Neural cell (in vitro differentiated cells): ENCODE data around the gene OR4S1. TPM values are rescaled to one million over a fixed set of nuclear protein-coding genes. Genes with fewer than 3 reads are reported as not detected.
"Not testable (repeated sequence)": the region's sequence is repeated elsewhere in the genome, so short reads cannot be mapped to it uniquely, and the experiment has no call there.

ENCODE experiments used
- H2AFZ ChIP-seq: fragments of 200-600, 300-800 bp; sonication (generic), shearing (Covaris generic); 2 replicates; pipeline ENCODE4 v1.6.0; 2014; ENCODE audit warnings: low read depth, mild to moderate bottlenecking, antibody characterized with exemption, low read length, moderate library complexity
- H3F3A ChIP-seq: fragments of 200-600 bp; shearing (Covaris generic); 2 replicates; pipeline ENCODE4 v1.6.1; 2016; ENCODE audit warnings: mild to moderate bottlenecking, moderate library complexity, mixed read lengths, antibody characterized with exemption, low read length; ENCODE audit not compliant: insufficient read depth, poor library complexity, severe bottlenecking
- H3K27ac ChIP-seq: fragments of 200-600, 300-800 bp; sonication (generic), shearing (Covaris generic); 2 replicates; pipeline ENCODE4 v1.5.1; 2014; ENCODE audit warnings: mild to moderate bottlenecking, low read length, moderate library complexity
- H3K27me3 ChIP-seq: fragments of 300-800, 200-600 bp; sonication (generic), shearing (Covaris generic); 2 replicates; pipeline ENCODE4 v1.6.0; 2014; ENCODE audit warnings: mild to moderate bottlenecking, low read depth, low read length, moderate library complexity; ENCODE audit not compliant: insufficient read depth
- H3K36me3 ChIP-seq: fragments of 300-800, 200-600 bp; sonication (generic), shearing (Covaris generic); 2 replicates; pipeline ENCODE4 v1.5.1; 2014; ENCODE audit warnings: mild to moderate bottlenecking, antibody characterized with exemption, low read length, moderate library complexity; ENCODE audit not compliant: insufficient read depth
- H3K4me2 ChIP-seq: fragments of 300-800, 200-600 bp; sonication (generic), shearing (Covaris generic); 2 replicates; pipeline ENCODE4 v1.6.0; 2014; ENCODE audit warnings: mild to moderate bottlenecking, low read length
- H3K4me3 ChIP-seq: fragments of 300-800, 200-600 bp; sonication (generic), shearing (Covaris generic); 2 replicates; pipeline ENCODE4 v1.5.1; 2014; ENCODE audit warnings: mild to moderate bottlenecking, low read length, moderate library complexity
- H3K79me2 ChIP-seq: fragments of 200-600 bp; shearing (Covaris generic); replicated peaks from 2 replicates; pipeline ENCODE4 v1.6.0; 2014; ENCODE audit warnings: mild to moderate bottlenecking, low read length, moderate library complexity; ENCODE audit not compliant: insufficient read depth
- H3K9ac ChIP-seq: fragments of 300-800, 200-600 bp; sonication (generic), shearing (Covaris generic); 2 replicates; pipeline ENCODE4 v1.6.1; 2016; ENCODE audit warnings: mild to moderate bottlenecking, low read length, mixed read lengths
- H3K9me2 ChIP-seq: fragments of 200-600 bp; shearing (Covaris generic); 2 replicates; pipeline ENCODE4 v1.6.1; 2016; ENCODE audit warnings: mild to moderate bottlenecking, low read length, mixed read lengths; ENCODE audit not compliant: insufficient read depth
- H3K9me3 ChIP-seq: fragments of 200-600, 300-800 bp; sonication (generic), shearing (Covaris generic); 2 replicates; pipeline ENCODE4 v1.6.1; 2016; ENCODE audit warnings: mild to moderate bottlenecking, mixed run types, low read length, moderate library complexity, mixed read lengths
- H4K20me1 ChIP-seq: fragments of 200-600 bp; shearing (Covaris generic); 2 replicates; pipeline ENCODE4 v1.6.1; 2016; ENCODE audit warnings: mild to moderate bottlenecking, mixed run types; ENCODE audit not compliant: insufficient read depth
- MXI1 ChIP-seq: fragments of 450-650 bp; conservative IDR thresholded peaks from 2 replicates; pipeline ENCODE4 v1.6.1; 2014; ENCODE audit warnings: antibody characterized with exemption, mild to moderate bottlenecking; ENCODE audit not compliant: poor library complexity, severe bottlenecking
- POLR2AphosphoS5 ChIP-seq: IDR thresholded peaks from 2 replicates; pipeline ENCODE4 v1.6.1; 2012
- RAD21 ChIP-seq: fragments of 450-650 bp; conservative IDR thresholded peaks from 2 replicates; pipeline ENCODE4 v1.6.1; 2014; ENCODE audit warnings: antibody characterized with exemption, mild to moderate bottlenecking, moderate library complexity
- TAF1 ChIP-seq: IDR thresholded peaks from 2 replicates; pipeline ENCODE4 v1.6.1; 2012; ENCODE audit warnings: low read depth
- polyA plus RNA-seq: library from polyadenylated mRNA; depleted of rRNA; stranded (reverse); fragments of >200 nt; gene quantifications from 2 replicates; pipeline ENCODE4 v1.2.3, GENCODE V29; 2014
- TF ChIP-seq, protein P1 (sequence below): fragments of 450-650 bp; IDR thresholded peaks from 2 replicates; pipeline ENCODE4 v1.5.1; 2014; ENCODE audit warnings: antibody characterized with exemption, mild to moderate bottlenecking, moderate library complexity; ENCODE audit not compliant: poor library complexity, severe bottlenecking
- TF ChIP-seq, protein P2 (sequence below): IDR thresholded peaks from 2 replicates; pipeline ENCODE4 v1.6.1; 2012; ENCODE audit warnings: borderline replicate concordance

The OR4S1 gene
- polyA plus RNA-seq, 1 donor from 2014 or later, result not detected

DNA sequence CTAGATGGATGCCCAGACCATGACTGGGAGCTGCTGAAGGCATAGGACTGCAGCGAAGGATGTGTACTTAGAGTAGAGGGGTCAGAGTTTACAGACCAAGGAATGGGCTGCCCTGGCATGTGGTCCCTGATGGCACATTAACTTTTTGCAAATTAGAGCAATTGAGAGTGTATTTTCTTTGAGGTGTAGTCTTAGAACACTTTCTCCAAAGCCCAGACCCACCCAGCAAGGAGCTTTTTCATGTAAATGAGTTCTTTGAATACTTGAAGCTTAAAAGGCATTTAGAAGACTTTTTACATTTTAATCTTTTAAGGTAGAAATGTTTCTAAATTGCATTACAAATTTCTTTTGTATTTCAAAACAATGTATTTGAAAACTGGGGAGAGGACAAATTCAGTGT is 33.4 kb upstream of the OR4S1 start:
- no peaks in the 10 kb centered on the region for H3F3A ChIP-seq
- H3K27me3 ChIP-seq, result no peaks in the 10 kb centered on the region
- H2AFZ ChIP-seq, result no peak overlapping the region
- H3K27ac ChIP-seq, result no peak overlapping the region
- no peaks in the 10 kb centered on the region for H4K20me1 ChIP-seq
- H3K9ac ChIP-seq, result no peak overlapping the region
- no peak overlapping the region for H3K4me2 ChIP-seq
- H3K9me2 ChIP-seq, result no peaks in the 10 kb centered on the region
- no peaks in the 10 kb centered on the region for H3K79me2 ChIP-seq
- no peak overlapping the region for H3K4me3 ChIP-seq
- H3K36me3 ChIP-seq, result no peaks in the 10 kb centered on the region
- no peaks in the 10 kb centered on the region for H3K9me3 ChIP-seq
- TF ChIP-seq, protein P1, sequence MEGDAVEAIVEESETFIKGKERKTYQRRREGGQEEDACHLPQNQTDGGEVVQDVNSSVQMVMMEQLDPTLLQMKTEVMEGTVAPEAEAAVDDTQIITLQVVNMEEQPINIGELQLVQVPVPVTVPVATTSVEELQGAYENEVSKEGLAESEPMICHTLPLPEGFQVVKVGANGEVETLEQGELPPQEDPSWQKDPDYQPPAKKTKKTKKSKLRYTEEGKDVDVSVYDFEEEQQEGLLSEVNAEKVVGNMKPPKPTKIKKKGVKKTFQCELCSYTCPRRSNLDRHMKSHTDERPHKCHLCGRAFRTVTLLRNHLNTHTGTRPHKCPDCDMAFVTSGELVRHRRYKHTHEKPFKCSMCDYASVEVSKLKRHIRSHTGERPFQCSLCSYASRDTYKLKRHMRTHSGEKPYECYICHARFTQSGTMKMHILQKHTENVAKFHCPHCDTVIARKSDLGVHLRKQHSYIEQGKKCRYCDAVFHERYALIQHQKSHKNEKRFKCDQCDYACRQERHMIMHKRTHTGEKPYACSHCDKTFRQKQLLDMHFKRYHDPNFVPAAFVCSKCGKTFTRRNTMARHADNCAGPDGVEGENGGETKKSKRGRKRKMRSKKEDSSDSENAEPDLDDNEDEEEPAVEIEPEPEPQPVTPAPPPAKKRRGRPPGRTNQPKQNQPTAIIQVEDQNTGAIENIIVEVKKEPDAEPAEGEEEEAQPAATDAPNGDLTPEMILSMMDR, result no peak
- TF ChIP-seq MXI1 (no peak), RAD21 (no peak), TAF1 (no peak), POLR2AphosphoS5 (no peak)
- TF ChIP-seq, protein P2, sequence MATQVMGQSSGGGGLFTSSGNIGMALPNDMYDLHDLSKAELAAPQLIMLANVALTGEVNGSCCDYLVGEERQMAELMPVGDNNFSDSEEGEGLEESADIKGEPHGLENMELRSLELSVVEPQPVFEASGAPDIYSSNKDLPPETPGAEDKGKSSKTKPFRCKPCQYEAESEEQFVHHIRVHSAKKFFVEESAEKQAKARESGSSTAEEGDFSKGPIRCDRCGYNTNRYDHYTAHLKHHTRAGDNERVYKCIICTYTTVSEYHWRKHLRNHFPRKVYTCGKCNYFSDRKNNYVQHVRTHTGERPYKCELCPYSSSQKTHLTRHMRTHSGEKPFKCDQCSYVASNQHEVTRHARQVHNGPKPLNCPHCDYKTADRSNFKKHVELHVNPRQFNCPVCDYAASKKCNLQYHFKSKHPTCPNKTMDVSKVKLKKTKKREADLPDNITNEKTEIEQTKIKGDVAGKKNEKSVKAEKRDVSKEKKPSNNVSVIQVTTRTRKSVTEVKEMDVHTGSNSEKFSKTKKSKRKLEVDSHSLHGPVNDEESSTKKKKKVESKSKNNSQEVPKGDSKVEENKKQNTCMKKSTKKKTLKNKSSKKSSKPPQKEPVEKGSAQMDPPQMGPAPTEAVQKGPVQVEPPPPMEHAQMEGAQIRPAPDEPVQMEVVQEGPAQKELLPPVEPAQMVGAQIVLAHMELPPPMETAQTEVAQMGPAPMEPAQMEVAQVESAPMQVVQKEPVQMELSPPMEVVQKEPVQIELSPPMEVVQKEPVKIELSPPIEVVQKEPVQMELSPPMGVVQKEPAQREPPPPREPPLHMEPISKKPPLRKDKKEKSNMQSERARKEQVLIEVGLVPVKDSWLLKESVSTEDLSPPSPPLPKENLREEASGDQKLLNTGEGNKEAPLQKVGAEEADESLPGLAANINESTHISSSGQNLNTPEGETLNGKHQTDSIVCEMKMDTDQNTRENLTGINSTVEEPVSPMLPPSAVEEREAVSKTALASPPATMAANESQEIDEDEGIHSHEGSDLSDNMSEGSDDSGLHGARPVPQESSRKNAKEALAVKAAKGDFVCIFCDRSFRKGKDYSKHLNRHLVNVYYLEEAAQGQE, result no peak

DNA sequence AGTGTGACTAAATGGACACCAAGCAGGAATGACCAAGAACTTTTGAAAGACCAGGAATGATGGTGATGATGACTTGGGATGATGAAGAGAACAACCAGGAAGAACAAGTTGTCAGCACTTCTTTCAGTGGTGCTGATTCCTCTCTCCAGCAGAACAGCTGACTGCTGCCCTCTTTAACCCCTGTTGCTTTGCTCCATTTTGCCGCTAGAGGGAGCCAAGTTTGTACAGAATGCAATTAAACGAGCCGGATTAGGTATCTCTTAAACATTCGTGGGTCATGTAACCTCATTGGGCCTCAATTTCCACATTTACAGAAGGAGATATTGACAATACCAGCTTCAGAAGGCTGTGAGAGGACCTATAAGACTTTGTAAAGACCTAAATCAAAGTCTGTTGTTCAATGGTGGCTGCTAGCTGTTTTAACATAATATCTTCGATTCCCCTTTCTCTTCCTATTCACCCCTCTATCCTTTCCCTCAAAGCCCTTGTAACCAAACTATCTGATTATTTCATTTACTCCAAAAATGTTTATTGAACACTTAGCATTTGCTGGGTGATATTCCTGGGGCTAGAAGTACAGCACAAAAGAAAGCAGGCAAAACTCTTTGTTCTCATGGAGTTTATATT is 1.9 kb downstream of the OR4S1 start:
- H3K36me3 ChIP-seq, result no peaks in the 10 kb centered on the region
- TF ChIP-seq, protein P1, result peak; percentile 42
- TF ChIP-seq, protein P2, result no peak
- no peaks in the 10 kb centered on the region for H3K79me2 ChIP-seq
- H4K20me1 ChIP-seq, result no peaks in the 10 kb centered on the region
- H2AFZ ChIP-seq, result no peak overlapping the region
- no peaks in the 10 kb centered on the region for H3K9me2 ChIP-seq
- H3K9ac ChIP-seq, result no peak overlapping the region
- H3K27ac ChIP-seq, result no peak overlapping the region
- H3K4me3 ChIP-seq, result no peak overlapping the region
- no peaks in the 10 kb centered on the region for H3K27me3 ChIP-seq
- peaks cover 4% of the 10 kb centered on the region for H3K9me3 ChIP-seq
- H3K4me2 ChIP-seq, result no peak overlapping the region
- no peaks in the 10 kb centered on the region for H3F3A ChIP-seq

DNA sequence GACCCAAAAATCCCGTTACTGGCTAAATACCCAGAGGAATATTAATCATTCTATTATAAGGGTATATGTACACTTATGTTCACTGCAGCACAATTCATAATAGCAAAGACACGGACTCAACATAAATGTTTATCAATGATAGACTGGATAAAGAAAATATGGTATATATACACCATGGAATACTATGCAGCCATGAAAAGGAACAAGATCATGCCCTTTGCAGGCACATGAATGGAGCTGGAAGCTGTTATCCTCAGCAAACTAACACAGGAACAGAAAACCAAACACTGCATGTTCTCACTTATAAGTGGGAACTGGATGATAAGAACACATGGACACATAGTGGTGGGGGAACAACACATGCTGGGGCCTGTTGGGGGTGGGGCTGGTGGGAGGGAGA is 7.6 kb downstream of the OR4S1 start:
- H3K27ac ChIP-seq, H3K36me3 ChIP-seq, H3K9me3 ChIP-seq: not testable (repeated sequence)

DNA sequence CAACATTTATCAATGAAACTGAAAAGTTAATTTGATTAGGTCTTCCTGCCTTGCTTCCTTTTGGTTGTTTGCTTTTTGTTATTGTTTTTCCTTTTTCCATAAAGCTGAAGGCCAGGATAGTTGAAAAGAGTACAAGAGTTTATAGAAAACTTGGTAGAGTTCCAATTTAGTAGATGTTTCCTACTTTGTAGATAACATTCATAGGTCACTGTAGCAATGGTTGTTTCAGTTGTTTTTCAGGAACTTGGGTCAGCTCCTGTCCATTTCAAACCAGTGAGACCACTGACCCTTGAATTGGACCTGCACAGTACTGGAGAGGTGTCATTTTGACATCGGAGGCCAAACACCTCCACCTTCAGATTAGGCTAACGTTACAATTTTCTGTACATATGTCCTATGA is 13.8 kb downstream of the OR4S1 start:
- H3K4me3 ChIP-seq, H3K27ac ChIP-seq, H3K4me2 ChIP-seq, H2AFZ ChIP-seq, H3F3A ChIP-seq, H3K79me2 ChIP-seq, H3K9ac ChIP-seq, H3K9me3 ChIP-seq, H4K20me1 ChIP-seq, H3K9me2 ChIP-seq, H3K36me3 ChIP-seq, H3K27me3 ChIP-seq: not testable (repeated sequence)

More for the DNA sequence above, 7.6 kb downstream of the OR4S1 start:
- H3K9me2 ChIP-seq, H3K4me3 ChIP-seq, H3F3A ChIP-seq, H3K79me2 ChIP-seq, H3K9ac ChIP-seq, H3K4me2 ChIP-seq, H4K20me1 ChIP-seq, H2AFZ ChIP-seq, H3K27me3 ChIP-seq: not testable (repeated sequence)
